ENCODE measurements around the gene ABHD17C. TPM values are rescaled to one million over a fixed set of nuclear protein-coding genes. Genes with fewer than 3 reads are reported as not detected.

The ABHD17C gene
- total RNA-seq, result 10 to 100 TPM in 1 of 2 donors, 1 to 10 TPM in 1; 4.5 to 22.6 TPM

GRCh38 chr15:80695099-80695910, at the start of gene ABHD17C:
Gene ABHD17C (plus strand): TSS chr15:80695310. CDS start chr15:80695430, 120 bp downstream.

GRCh38 chr15:80778964-80779657, 84.0 kb downstream of the ABHD17C start, which contains the start of gene CEMIP:
Gene CEMIP (plus strand): TSS chr15:80779370. CDS start chr15:80873880, 94,510 bp downstream.

Small RNA genes lying within 50 kb of the gene (small RNA-seq; reads per million reads assigned to genes)
- gene RNU6-380P, result 0.04 to 0.17 reads per million in 2 donors

Other genes with a start within 250 kb of the ABHD17C start
- 1 to 10 TPM; 1.0 to 9.7 TPM for gene CEMIP, start 84.1 kb downstream of the ABHD17C start, total RNA-seq